Psoas muscle (tissue), 8 donors: ENCODE results near the gene CBFA2T3. TPM values are rescaled to one million over a fixed set of nuclear protein-coding genes. Genes with fewer than 3 reads are reported as not detected.

ENCODE experiments used
- ATAC-seq, 4 donors: fragments of 200-7000 bp; cut with Tn5 transposase; one replicate each; pipeline ENCODE4 v1.9.1; 2020; ENCODE audit warnings: moderate library complexity in 3 of 4, mild to moderate bottlenecking in 2 of 4
- DNase-seq, 2 donors: peaks; one replicate each; pipeline ENCODE4 v3.0.0-alpha.2; 2020
- H3K27ac ChIP-seq: fragments of 200-600 bp; one replicate; pipeline ENCODE4 v1.8.0; 2022
- H3K27me3 ChIP-seq, 3 donors: fragments of 200-600 bp in 1 of 3; one replicate each; pipeline versions ENCODE4 v1.6.1 to v1.8.0; 2013 to 2022; ENCODE audit warnings: low read length in 2 of 3, mild to moderate bottlenecking in 2 of 3, moderate library complexity in 1 of 3; ENCODE audit not compliant: insufficient read depth in 3 of 3
- H3K36me3 ChIP-seq, 2 donors: fragments of 200-600 bp in 1 of 2; one replicate each; pipeline versions ENCODE4 v1.6.1 to v1.8.0; 2013 to 2022; ENCODE audit warnings: low read depth in 1 of 2, mild to moderate bottlenecking in 1 of 2, moderate library complexity in 1 of 2; ENCODE audit not compliant: insufficient read depth in 1 of 2
- H3K4me1 ChIP-seq: fragments of 200-600 bp; one replicate; pipeline ENCODE4 v1.8.0; 2022
- H3K4me3 ChIP-seq: fragments of 200-600 bp; one replicate; pipeline ENCODE4 v1.8.0; 2022; ENCODE audit warnings: mild to moderate bottlenecking
- H3K9me3 ChIP-seq: fragments of 200-600 bp; one replicate; pipeline ENCODE4 v1.8.0; 2022
- CTCF ChIP-seq: fragments of 200-600 bp; IDR thresholded peaks from one replicate; pipeline ENCODE4 v1.8.0; 2022; ENCODE audit warnings: antibody characterized with exemption
- WGBS, 3 donors: extraction: QIAGEN DNeasy Blood & Tissue Kit; methylation state at CpG; one replicate each; pipeline versions ENCODE4 v1.1.6 to v1.1.7; 2013; 5-methylcytosine and 5-hydroxymethylcytosine counted together
- intact Hi-C, 2 donors: fragments of 100-400 bp; cut with DNase I; formaldehyde crosslinking; loops; one replicate each; pipeline versions ENCODE4 v1.11.0 to v1.14.2; 2022
- polyA plus RNA-seq, 3 donors: library from polyadenylated mRNA; stranded (reverse); fragments of 200-250 nt; gene quantifications; one replicate each; pipeline ENCODE4 v1.2.3, GENCODE V29; 2013
- total RNA-seq, 4 donors: library from RNA; stranded (reverse); fragmentation: NEBNext Ultra II Directional in 2 of 4; extraction: Animal tissue kit (Norgen Biotek cat#: 25700) in 2 of 4; gene quantifications; one replicate each; pipeline versions ENCODE4 v1.2.1 to v1.2.4, GENCODE V29; 2021 to 2023
- donor health status: healthy with polysubstance abuse.
- donor health status: DM: no; HTN: no; CAD: no; lungs with moderate emphysema.
- donor health status: Bipolar disorder and iron deficiency.
- donor health status: healthy.
- donor health status: DM: yes; HTN: yes; CAD: no.
- donor health status: DM: no; HTN: no; CAD: no.
- donor health status: DM: no; HTN: no; CAD: no.
- donor health status: DM: yes; HTN: yes; CAD: no.

The CBFA2T3 gene
- total and polyA plus RNA-seq, 7 donors = 2.6 to 15.0 (median 6.0) TPM

- no peak overlapping the region for H3K4me3 ChIP-seq
- H3K27me3 ChIP-seq = peaks cover 0 to 55% (median 14%) of the 10 kb centered on the region in 3 donors
- no peak overlapping the region for H3K27ac ChIP-seq
- TF ChIP-seq CTCF = no peak
- no peaks in the 10 kb centered on the region for H3K4me1 ChIP-seq
- no peak for ATAC-seq
- no peaks in the 10 kb centered on the region for H3K9me3 ChIP-seq
- WGBS, 3 donors = 87 to 98% (median 92%) methylated on average over 3 of the region's 3 CpGs
- H3K36me3 ChIP-seq = no peaks in the 10 kb centered on the region
- no peak for DNase-seq
- intact Hi-C loops = no loop called here
Measured at GRCh38 chr16:88979353-88980015, 2.5 kb upstream of the CBFA2T3 start.

GRCh38 chr16:88978608-88979346 lies 1.8 kb upstream of the CBFA2T3 start:
- Histone ChIP-seq H3K4me3 (no peak overlapping the region), H3K4me1 (no peaks in the 10 kb centered on the region), H3K27me3 (peaks cover 0 to 56% (median 12%) of the 10 kb centered on the region in 3 donors), H3K27ac (no peak overlapping the region), H3K9me3 (no peaks in the 10 kb centered on the region), H3K36me3 (no peaks in the 10 kb centered on the region)
- no peak for ATAC-seq
- 81 to 83% (median 82%) methylated on average over 17 to 21 of the region's 21 CpGs for WGBS, 3 donors
- no peak for DNase-seq
- TF ChIP-seq CTCF = no peak
- intact Hi-C loops = no loop called here

- DNase-seq = no peak
- H3K27ac ChIP-seq = no peak overlapping the region
- H3K27me3 ChIP-seq = peaks cover 0 to 59% (median 12%) of the 10 kb centered on the region in 3 donors
Measured at GRCh38 chr16:88977812-88978607, 1.0 kb upstream of the CBFA2T3 start.

More at GRCh38 chr16:88977812-88978607, 1.0 kb upstream of the CBFA2T3 start:
- Histone ChIP-seq H3K4me3 (no peak overlapping the region), H3K4me1 (no peaks in the 10 kb centered on the region), H3K9me3 (no peaks in the 10 kb centered on the region), H3K36me3 (no peaks in the 10 kb centered on the region)
- TF ChIP-seq CTCF = no peak
- intact Hi-C loops = no loop called here
- ATAC-seq = no peak
- WGBS, 3 donors = 83 to 86% (median 86%) methylated on average over 27 of the region's 27 CpGs
